NCI-H2081 (cell line): ENCODE results near the gene COL18A1.
"Not testable (repeated sequence)": the region's sequence is repeated elsewhere in the genome, so short reads cannot be mapped to it uniquely, and the experiment has no call there.

Experiments
- DNase-seq, 2 experiments: peaks; one replicate each; lab custom pipeline; 2025; lab: John Stamatoyannopoulos, UW

COL18A1 gene

GRCh38 chr21:45494851-45495680 is 90.1 kb downstream of the COL18A1 start:
- DNase-seq: no peak

DNA sequence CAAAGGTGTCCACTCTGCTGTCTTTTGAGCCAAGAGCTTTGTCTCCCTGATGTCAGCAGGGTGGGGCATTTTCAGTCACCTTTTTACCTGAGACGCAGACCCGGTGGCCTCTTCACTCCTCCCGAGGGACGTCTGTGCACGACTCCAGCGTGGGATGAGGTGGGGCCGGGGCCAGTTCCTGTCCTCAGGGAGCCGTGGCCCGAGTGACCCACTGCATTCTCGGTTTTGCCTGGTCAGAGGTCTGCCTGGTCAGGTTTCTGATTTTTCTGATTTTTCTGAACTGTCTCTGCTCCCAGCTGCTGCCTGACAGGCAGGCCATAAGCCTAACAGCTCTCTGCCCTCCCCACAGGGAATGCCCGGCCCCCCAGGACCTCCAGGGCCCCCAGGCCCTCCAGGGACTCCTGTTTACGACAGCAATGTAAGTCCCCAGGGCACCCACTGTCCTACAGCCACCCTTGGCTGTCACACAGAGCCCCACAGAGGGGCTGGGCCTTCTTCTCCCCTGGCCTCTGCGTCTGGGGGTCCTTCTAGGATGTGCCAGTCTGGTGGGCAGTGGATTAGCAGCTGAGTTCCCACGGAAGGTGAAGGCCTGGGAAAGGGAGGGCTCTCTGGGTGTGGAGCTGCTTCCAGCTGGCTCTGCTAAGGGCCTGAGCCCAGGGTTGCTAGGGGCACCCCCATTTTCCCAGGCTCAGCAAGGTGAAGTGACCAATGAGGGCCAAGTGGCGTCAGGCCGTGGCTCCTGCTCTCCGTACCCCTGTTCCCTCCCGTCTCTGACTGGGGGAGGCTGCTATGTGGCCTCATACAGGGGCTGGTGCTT is 91.4 kb downstream of the COL18A1 start:
- DNase-seq: no peak

DNA sequence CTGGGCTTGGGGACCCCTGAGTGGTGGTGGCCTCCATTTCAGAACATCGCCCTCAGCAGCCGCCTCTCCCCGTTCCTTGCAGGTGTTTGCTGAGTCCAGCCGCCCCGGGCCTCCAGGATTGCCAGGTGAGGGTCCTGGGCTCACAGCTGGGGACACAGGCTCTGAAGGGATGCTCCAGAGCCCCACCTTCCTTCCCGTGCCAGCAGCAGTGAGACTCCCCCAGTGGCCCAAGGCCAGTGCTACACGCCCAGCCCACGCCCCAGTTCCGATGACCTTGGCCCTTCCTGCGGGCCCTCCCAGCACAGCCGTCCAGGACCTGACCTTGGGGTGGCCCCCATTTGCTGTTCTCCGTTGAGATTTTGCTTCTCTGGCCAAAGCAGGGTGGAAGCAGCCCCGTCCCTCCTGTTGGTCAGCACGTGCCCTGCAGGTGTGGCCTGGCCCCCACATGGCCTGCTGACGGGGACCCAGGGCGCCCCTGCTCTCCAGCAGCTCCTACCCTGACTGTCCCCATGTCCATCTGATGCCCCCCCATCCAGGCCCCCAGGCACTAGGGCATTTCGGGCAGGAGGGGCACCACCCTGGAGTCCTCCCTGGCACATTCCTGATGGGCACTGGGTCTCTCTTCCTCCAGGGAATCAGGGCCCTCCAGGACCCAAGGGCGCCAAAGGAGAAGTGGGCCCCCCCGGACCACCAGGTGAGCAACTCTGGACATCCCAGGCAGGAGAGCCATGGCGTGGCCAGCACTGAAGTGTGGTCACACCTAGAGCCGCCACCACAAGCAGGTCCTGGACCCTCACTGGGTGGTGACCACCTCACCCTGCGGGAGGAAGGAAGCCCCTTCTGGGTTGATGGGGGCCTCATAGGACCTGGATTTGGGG is 92.2 kb downstream of the COL18A1 start:
- DNase-seq: no peak

DNA sequence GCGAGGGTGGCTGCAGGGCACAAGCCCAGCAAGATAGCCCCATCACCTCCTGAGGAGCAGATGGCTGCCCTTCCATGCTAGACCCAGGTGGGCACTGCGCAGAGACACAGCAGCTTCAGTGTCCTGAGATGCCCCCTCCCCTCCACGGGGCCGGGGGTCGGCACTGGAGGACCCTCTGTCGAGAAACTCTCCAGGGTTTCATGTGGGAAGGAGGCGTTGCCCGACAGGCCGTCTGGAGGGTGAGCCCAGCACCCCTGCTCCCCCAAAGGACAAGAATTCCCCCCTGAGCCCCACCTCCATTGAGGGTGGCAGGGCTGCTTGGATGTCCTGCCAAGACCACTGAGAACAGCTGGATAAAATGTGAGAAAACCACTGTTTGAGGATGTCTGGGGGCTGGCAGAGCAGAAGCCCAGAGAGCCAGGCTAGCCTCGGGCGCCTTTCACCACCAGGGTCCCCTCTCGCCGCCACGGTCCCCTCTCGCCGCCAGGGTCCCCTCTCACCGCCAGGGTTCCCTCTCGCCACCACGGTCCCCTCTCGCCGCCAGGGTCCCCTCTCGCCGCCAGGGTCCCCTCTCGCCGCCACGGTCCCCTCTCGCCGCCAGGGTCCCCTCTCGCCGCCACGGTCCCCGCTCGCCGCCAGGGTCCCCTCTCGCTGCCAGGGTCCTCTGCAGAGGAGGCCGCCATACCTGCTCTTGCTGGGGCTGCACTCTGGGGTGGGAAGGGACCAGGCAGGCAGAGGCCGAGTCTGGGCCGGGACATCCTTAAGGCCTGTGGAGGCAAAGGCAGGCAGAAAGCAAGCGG is 93.1 kb downstream of the COL18A1 start:
- no peak for DNase-seq

GRCh38 chr21:45498646-45499000 is 93.7 kb downstream of the COL18A1 start:
- DNase-seq: no peak

GRCh38 chr21:45499201-45499750 is 94.3 kb downstream of the COL18A1 start:
- DNase-seq: no peak

DNA sequence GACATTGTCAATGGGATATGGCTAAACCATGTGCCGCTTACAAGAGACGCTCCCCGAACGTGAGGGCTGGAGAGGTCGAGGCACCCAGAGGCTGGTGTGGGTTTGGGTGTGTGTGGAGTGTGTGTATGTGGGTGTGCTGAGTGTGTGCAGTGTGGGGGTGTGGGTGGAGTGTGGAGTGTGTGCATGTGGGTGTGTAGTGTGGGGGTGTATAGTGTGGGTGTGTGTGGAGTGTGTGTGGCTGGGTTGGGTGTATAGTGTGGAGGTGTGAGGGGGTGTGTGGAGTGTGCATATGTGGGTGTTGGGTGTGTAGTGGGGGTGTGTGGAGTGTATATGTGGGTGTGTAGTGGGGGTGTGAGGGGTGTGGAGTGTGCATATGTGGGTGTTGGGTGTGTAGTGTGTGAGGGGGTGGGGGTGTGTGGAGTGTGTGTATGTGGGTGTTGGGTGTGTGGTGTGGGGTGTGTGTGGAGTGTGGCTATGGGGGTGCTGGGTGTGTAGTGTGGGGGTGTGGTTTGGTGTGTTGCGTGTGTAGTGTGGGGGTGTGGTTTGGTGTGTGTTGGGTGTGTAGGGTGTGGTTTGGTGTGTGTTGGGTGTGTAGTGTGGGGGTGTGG is 95.1 kb downstream of the COL18A1 start:
- no peak for DNase-seq

DNA sequence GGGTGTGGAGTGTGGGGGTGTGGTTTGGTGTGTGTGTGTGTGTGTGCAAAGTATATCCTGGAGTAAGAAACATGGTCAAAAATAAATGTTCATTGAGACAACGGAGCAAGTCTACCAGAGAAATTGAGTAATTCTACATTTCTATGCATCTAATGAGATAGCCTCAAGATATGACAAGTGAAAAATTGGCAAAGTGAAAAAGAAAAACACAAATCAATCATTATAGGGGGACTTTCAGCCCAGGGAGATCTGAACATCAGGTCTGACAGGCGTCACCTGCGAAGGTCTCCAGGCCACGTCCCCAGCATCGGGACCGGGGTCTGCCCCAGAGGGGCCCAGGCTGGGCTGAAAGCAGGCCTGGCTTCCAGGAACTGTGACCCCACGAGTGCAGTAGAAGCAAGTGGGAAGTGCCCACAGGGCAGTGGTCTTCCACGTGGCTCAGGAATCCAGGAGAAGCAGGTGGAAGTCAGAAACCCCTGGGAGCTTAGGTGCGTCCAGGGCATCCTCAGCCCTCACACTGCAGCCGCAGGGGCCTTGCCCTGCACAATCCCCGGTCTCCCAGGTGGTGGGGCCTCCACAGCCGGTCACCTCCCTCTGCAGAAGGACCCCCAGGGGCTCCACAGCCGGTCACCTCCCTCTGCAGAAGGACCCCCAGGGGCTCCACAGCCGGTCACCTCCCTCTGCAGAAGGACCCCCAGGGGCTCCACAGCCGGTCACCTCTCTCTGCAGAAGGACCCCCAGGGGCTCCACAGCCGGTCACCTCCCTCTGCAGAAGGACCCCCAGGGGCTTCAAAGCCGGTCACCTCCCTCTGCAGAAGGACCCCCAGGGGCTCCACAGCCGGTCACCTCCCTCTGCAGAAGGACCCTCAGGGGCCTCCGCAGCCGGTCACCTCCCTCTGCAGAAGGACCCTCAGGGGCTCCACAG is 96.4 kb downstream of the COL18A1 start:
- DNase-seq: not testable (repeated sequence)

DNA sequence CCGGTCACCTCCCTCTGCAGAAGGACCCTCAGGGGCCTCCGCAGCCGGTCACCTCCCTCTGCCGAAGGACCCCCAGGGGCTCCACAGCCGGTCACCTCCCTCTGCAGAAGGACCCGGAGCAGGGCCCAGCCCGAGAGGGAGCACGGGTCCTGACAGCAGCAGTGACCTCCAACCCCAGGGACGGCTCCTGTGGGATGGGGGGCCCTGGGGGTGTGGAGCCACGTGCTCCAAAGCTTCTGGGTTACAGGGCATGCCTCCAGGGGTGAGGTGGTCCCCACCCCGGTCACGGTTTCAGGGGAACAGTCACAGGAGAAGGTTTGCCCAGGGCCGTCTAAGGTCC is 97.0 kb downstream of the COL18A1 start:
- no peak for DNase-seq

DNA sequence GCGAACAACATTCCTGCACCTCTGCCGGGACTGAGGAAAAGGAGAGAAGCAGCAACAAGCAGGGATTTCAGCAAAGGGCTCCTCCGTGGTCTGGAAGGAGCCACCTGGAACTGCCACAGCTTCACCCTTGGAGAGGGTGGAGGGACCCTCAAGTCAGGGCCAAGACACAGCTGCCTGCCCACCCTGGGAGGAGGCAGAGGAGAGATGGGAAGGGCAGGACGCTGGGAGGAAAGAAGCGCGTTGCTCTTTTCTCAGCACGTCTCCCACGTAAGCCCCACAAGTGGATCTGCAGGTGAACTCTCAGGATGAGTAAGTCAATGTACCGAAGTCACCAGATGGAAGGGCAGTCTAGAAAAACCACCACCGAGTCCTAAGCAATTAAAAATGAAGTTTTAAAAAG is 97.6 kb downstream of the COL18A1 start:
- no peak for DNase-seq

DNA sequence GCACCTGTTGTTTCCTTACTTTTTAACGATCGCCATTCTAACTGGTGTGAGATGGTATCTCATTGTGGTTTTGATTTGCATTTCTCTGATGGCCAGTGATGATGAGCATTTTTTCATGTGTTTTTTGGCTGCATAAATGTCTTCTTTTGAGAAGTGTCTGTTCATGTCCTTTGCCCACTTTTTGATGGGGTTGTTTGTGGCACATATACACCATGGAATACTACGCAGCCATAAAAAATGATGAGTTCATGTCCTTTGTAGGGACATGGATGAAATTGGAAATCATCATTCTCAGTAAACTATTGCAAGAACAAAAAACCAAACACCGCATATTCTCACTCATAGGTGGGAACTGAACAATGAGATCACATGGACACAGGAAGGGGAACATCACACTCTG is 98.3 kb downstream of the COL18A1 start:
- DNase-seq: not testable (repeated sequence)

GRCh38 chr21:45504021-45504515 is 99.1 kb downstream of the COL18A1 start:
- DNase-seq: no peak

- no peak for DNase-seq
Measured at GRCh38 chr21:45504516-45505415, 99.8 kb downstream of the COL18A1 start.

DNA sequence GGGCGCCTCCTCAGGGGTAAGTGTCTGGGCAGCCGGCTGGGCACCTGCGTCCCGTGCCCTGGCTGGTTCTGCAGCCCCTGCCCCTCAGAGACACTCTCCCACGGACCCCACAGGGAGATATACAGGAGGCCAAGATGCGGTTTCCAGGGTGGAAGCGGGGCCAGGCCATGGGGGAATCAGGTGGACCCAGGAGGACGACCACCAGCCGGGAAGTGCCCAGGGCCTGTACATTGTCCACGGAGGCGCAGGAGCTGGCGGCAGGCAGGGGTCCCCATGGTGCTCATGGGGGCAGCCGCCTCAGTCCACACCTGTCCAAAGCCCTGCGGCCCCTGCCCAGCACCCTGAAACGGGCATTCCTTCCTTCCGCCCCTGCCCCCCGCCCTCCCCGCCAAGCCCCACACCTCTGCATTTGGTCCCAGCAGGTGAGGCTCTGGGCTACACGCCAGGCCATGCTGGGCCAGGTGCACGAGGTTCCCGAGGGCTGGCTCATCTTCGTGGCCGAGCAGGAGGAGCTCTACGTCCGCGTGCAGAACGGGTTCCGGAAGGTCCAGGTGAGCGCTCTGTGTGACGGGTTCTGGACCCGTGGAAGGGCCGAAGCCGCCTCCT is 100.6 kb downstream of the COL18A1 start:
- DNase-seq: peak; percentile 27 to 72

GRCh38 chr21:45506241-45506817 is 101.4 kb downstream of the COL18A1 start:
- DNase-seq: no peak

DNA sequence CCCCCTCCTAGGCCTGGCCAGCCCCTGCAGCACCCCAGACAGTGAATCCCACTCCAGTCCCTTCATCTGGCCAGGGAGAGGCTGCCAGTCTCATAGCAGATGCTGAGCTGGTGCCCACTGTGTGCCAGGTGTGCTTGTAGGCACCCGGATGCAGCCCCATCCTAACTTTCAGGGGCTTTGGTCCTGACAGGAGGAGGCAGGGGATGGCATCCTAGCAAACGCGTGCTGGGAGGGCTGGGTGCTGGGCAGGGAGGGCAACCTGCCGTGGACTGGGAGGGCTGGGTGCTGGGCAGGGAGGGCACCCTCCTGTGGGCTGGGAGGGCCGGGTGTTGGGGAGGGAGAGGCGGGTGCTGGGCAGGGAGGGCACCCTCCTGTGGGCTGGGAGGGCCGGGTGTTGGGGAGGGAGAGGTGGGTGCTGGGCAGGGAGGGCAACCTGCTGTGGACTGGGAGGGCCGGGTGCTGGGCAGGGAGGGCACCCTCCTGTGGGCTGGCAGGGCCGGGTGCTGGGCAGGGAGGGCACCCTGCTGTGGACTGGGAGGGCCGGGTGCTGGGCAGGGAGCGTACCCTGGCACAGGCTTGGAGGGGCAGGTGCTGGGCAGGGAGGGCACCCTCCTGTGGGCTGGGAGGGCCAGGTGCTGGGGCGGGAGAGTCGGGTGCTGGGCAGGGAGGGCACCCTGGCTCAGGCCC is 102.0 kb downstream of the COL18A1 start:
- DNase-seq: no peak

- no peak for DNase-seq
Measured at GRCh38 chr21:45507523-45507875, 102.5 kb downstream of the COL18A1 start.
